Stimulated activated naive B cell treated with anti-CD40 and anti-IgM and Interleukin-4, amounts not matched to agents 10 μg/mL and 1 μg/mL and 100 μg/mL, for 72 hours (primary cell): ENCODE measurements around the gene NATD1.

Source experiments
- ATAC-seq, 2 donors: fragments of 150-1000 bp; cut with Tn5 transposase; replicated peaks; 2 replicates each; pipeline ENCODE4 v1.10.0; 2021; ENCODE audit warnings: moderate library complexity in 1 of 2
- DNase-seq: peaks from one replicate; pipeline ENCODE4 v3.0.0; 2021
- H3K27ac Mint-ChIP-seq: one replicate; pipeline ENCODE4 v1.8.0; 2022; ENCODE audit warnings: mild to moderate bottlenecking, mixed read lengths
- H3K27me3 Mint-ChIP-seq, 2 donors: one replicate each; pipeline ENCODE4 v1.8.0; 2022; ENCODE audit warnings: mixed read lengths in 2 of 2
- H3K36me3 Mint-ChIP-seq, 2 donors: one replicate each; pipeline ENCODE4 v1.8.0; 2022; ENCODE audit warnings: mixed read lengths in 2 of 2, mild to moderate bottlenecking in 1 of 2
- H3K4me1 Mint-ChIP-seq, 2 donors: one replicate each; pipeline ENCODE4 v1.8.0; 2022; ENCODE audit warnings: mixed read lengths in 2 of 2, mild to moderate bottlenecking in 1 of 2
- H3K4me3 Mint-ChIP-seq, 2 donors: one replicate each; pipeline ENCODE4 v1.8.0; 2022; ENCODE audit warnings: mild to moderate bottlenecking in 2 of 2, mixed read lengths in 2 of 2, moderate library complexity in 1 of 2
- H3K9me3 Mint-ChIP-seq, 2 donors: one replicate each; pipeline ENCODE4 v1.8.0; 2022; ENCODE audit warnings: mixed read lengths in 2 of 2, mild to moderate bottlenecking in 1 of 2

NATD1 gene, protein sequence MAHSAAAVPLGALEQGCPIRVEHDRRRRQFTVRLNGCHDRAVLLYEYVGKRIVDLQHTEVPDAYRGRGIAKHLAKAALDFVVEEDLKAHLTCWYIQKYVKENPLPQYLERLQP

GRCh38 chr17:21252796-21253645 is at the start of gene NATD1:
Gene NATD1, minus strand, starts transcription at chr17:21253410. Its CDS starts 146 bp downstream, at chr17:21253264.
- Mint-ChIP-seq H3K4me3 (peak within 1 kb of the TSS; percentile 79 to 85), H3K4me1 (peaks cover 17 to 29% of the 10 kb centered on the region in 2 donors), H3K9me3 (no peaks in the 10 kb centered on the region), H3K27ac (peak within 1 kb of the TSS; percentile 14), H3K36me3 (no peaks in the 10 kb centered on the region), H3K27me3 (peaks cover 0 to 5% of the 10 kb centered on the region in 2 donors)
- DNase-seq (peak; percentile 58), ATAC-seq (peak; percentile 83 to 89)

- peaks cover 37 to 47% of the 10 kb centered on the region in 2 donors for H3K36me3 Mint-ChIP-seq
- no peaks in the 10 kb centered on the region for H3K9me3 Mint-ChIP-seq
- H3K27me3 Mint-ChIP-seq = no peaks in the 10 kb centered on the region
- no peak for DNase-seq
- H3K4me3 Mint-ChIP-seq = no peak overlapping the region
- no peak for ATAC-seq
- H3K27ac Mint-ChIP-seq = peak overlapping the region; percentile 43
- no peaks in the 10 kb centered on the region for H3K4me1 Mint-ChIP-seq
Observed at GRCh38 chr17:21301593-21302550, 48.7 kb upstream of the NATD1 start.

GRCh38 chr17:21300601-21301571 is 47.7 kb upstream of the NATD1 start:
- no peaks in the 10 kb centered on the region for H3K9me3 Mint-ChIP-seq
- H3K36me3 Mint-ChIP-seq = peaks cover 33 to 43% of the 10 kb centered on the region in 2 donors
- H3K27ac Mint-ChIP-seq = peak overlapping the region; percentile 2
- H3K4me3 Mint-ChIP-seq = no peak overlapping the region
- no peak for DNase-seq
- H3K27me3 Mint-ChIP-seq = no peaks in the 10 kb centered on the region
- peaks cover 0 to 2% of the 10 kb centered on the region in 2 donors for H3K4me1 Mint-ChIP-seq
- no peak for ATAC-seq

GRCh38 chr17:21299981-21300600 is 46.9 kb upstream of the NATD1 start:
- H3K4me1 Mint-ChIP-seq = peaks cover 2 to 8% of the 10 kb centered on the region in 2 donors
- no peak overlapping the region for H3K27ac Mint-ChIP-seq
- H3K36me3 Mint-ChIP-seq = peaks cover 30 to 40% of the 10 kb centered on the region in 2 donors
- ATAC-seq (no peak), DNase-seq (no peak)
- H3K27me3 Mint-ChIP-seq = no peaks in the 10 kb centered on the region
- no peaks in the 10 kb centered on the region for H3K9me3 Mint-ChIP-seq
- no peak overlapping the region for H3K4me3 Mint-ChIP-seq

- no peak for DNase-seq
- Mint-ChIP-seq H3K4me1 (peaks cover 8 to 19% of the 10 kb centered on the region in 2 donors), H3K36me3 (peaks cover 32 to 45% of the 10 kb centered on the region in 2 donors), H3K4me3 (no peak overlapping the region), H3K9me3 (no peaks in the 10 kb centered on the region), H3K27me3 (no peaks in the 10 kb centered on the region), H3K27ac (no peak overlapping the region)
- ATAC-seq = no peak
Observed at GRCh38 chr17:21298983-21299519, 45.8 kb upstream of the NATD1 start.

DNA sequence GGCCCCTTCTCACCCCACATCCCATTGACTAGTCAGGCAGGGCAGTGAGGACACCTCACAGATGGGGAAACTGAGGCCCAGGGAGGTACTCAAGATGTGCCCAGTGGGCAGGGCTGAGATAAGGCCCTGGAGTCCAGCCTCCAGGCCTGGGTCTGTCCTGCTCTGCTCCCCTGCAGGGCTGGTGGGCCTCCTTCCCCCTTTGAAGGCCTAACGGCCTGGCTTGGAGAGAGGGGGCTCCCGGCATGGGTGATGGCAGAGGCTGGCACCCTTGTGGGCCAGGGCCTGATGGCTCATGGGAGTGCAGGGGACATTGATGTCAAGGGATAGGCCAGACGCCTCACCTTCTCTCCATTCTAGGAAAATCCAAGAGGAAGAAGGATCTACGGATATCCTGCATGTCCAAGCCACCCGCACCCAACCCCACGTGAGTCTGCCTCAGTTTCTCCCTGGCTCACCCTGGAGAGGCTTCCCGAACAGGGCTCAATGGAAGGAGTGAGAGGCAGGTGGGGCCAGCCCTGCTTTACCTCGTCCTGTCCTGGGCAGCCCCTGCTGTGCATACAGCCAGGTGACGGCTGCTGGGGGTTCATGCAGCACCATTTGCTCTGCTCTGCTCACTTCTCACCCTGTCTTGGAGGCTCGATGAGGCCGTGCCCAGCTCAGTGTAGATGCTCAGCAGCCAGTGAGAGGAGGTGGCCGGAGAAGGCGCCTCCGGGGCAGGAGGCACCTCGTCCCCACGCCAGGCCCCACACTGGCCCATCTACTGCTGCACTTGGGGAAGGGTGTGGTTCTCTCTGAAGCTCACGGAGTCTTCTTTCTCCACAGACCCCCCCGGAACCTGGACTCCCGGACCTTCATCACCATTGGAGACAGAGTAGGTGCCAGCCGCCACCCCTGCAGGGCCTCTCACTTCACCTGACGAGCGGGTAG is 45.1 kb upstream of the NATD1 start:
- no peak for DNase-seq
- H3K9me3 Mint-ChIP-seq = no peaks in the 10 kb centered on the region
- H3K4me3 Mint-ChIP-seq = no peak overlapping the region
- peak overlapping the region; percentile 56 for H3K27ac Mint-ChIP-seq
- ATAC-seq = no peak
- H3K27me3 Mint-ChIP-seq = no peaks in the 10 kb centered on the region
- H3K36me3 Mint-ChIP-seq = peaks cover 28 to 40% of the 10 kb centered on the region in 2 donors
- peaks cover 10 to 23% of the 10 kb centered on the region in 2 donors for H3K4me1 Mint-ChIP-seq

DNA sequence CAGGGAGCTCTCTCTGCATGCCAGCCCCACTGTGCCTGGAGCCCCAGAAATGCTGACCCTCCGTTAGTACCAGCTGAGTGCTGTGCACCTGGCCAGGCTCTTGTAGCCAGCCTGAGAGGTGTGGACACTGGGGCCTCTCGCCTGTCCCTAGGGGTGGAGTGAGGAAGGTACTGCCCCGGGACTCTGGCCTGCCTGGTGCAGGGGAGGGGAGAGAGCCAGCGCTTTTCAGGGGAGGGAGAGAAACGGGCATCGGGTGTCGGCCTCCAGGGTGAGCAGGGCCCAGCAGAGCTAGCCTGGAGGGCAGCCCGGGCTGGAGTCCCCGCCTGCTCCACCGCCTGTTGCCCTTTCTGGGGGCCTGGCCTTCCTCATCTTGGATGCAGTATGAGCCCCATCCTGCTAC is 44.4 kb upstream of the NATD1 start:
- Mint-ChIP-seq H3K27ac (peak overlapping the region; percentile 33), H3K9me3 (peaks cover 0 to 3% of the 10 kb centered on the region in 2 donors), H3K4me3 (no peak overlapping the region), H3K4me1 (peaks cover 14 to 27% of the 10 kb centered on the region in 2 donors), H3K27me3 (no peaks in the 10 kb centered on the region), H3K36me3 (peaks cover 27 to 38% of the 10 kb centered on the region in 2 donors)
- no peak for ATAC-seq
- no peak for DNase-seq

DNA sequence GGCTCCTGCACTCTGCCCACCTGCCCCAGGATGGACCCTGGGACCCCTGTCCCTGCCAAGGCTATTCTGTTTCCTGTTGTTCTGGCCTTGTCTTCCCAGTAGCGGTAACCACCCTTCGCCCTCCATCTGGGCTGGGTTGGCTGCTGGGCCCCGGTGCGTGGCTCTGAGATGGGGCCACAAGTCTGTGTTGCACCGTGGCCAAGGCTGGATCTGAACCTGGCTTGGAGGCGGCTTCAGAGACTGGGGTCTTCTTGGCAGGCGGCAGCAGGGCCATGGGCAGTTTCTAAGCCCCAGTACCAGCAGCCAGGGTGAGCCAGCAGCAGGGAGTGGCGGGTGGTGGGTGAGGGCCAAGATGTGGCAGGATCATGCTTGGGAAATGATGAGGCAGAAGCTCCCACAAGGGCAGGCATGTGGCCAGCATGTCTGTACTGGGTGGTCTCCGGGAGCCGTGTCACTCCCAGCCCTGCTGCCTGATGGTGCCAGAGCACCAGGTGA is 43.9 kb upstream of the NATD1 start:
- ATAC-seq (no peak), DNase-seq (no peak)
- Mint-ChIP-seq H3K4me3 (no peak overlapping the region), H3K9me3 (peaks cover 2 to 3% of the 10 kb centered on the region in 2 donors), H3K36me3 (peaks cover 26 to 37% of the 10 kb centered on the region in 2 donors), H3K27ac (no peak overlapping the region), H3K27me3 (no peaks in the 10 kb centered on the region), H3K4me1 (peaks cover 16 to 33% of the 10 kb centered on the region in 2 donors)

GRCh38 chr17:21296097-21297025 is 43.2 kb upstream of the NATD1 start:
- no peaks in the 10 kb centered on the region for H3K27me3 Mint-ChIP-seq
- no peak for DNase-seq
- H3K9me3 Mint-ChIP-seq = peaks cover 2 to 3% of the 10 kb centered on the region in 2 donors
- H3K4me3 Mint-ChIP-seq = no peak overlapping the region
- ATAC-seq = no peak
- H3K36me3 Mint-ChIP-seq = peaks cover 29 to 43% of the 10 kb centered on the region in 2 donors
- peak overlapping the region; percentile 60 for H3K27ac Mint-ChIP-seq
- H3K4me1 Mint-ChIP-seq = peaks cover 20 to 40% of the 10 kb centered on the region in 2 donors

DNA sequence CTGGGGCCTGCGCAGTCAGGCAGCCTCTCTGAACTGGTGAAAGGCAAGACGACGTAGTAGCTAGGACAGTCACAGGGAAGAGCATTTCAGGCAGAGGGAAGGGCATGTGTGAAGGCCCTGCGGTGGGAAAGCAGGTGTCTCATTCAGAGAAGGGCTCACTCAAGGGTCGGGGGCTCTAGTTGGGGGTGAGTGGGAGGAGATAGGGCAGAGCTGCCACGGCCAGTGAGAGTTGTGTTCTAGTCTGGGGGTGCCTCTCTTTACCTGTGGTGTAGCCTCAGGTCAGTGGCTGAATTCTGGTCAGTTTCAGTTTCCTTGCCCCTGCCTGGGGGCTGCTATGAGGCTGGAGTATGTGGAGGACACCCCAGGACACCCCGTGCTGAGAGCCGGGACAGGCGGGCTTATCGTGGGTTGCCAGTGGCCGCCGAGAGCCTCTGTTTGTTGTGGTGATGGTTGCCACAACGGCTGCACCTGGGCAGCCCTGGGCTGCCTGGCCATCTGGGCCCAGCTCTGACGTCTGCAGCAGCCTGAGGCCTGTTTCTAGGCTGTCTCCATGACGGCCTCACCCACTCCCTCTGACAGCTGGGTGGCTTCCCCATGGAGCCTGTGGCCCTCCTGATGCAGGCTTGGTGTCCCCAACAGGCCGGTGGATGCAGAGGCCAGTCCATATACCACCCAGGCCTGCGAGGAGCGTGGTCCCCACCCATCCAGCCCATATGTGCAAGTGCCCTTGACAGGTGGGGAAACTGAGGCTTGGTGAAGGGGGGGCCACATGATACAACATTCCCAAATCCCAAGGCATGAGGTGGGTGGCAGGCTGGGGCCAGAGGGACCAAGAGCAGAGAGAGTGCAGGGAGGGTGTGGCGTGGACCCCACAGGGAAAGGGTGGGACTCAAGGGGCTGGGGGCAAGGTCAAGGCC is 42.1 kb upstream of the NATD1 start:
- H3K4me1 Mint-ChIP-seq = peaks cover 26 to 50% of the 10 kb centered on the region in 2 donors
- H3K27ac Mint-ChIP-seq = peak overlapping the region; percentile 60
- peak; percentile 11 to 48 for ATAC-seq
- no peak for DNase-seq
- peaks cover 30 to 49% of the 10 kb centered on the region in 2 donors for H3K36me3 Mint-ChIP-seq
- peak overlapping the region in 1 of 2 donors; percentile 6 for H3K4me3 Mint-ChIP-seq
- H3K27me3 Mint-ChIP-seq = peaks cover 0 to 4% of the 10 kb centered on the region in 2 donors
- peaks cover 2 to 3% of the 10 kb centered on the region in 2 donors for H3K9me3 Mint-ChIP-seq
